Neural cell (in vitro differentiated cells): ENCODE data around the gene ITM2A. TPM values are rescaled to one million over a fixed set of nuclear protein-coding genes. Genes with fewer than 3 reads are reported as not detected.

Source experiments
- H2AFZ ChIP-seq: fragments of 200-600, 300-800 bp; sonication (generic), shearing (Covaris generic); 2 replicates; pipeline ENCODE4 v1.6.0; 2014; ENCODE audit warnings: low read depth, mild to moderate bottlenecking, antibody characterized with exemption, low read length, moderate library complexity
- H3F3A ChIP-seq: fragments of 200-600 bp; shearing (Covaris generic); 2 replicates; pipeline ENCODE4 v1.6.1; 2016; ENCODE audit warnings: mild to moderate bottlenecking, moderate library complexity, mixed read lengths, antibody characterized with exemption, low read length; ENCODE audit not compliant: insufficient read depth, poor library complexity, severe bottlenecking
- H3K27ac ChIP-seq: fragments of 200-600, 300-800 bp; sonication (generic), shearing (Covaris generic); 2 replicates; pipeline ENCODE4 v1.5.1; 2014; ENCODE audit warnings: mild to moderate bottlenecking, low read length, moderate library complexity
- H3K27me3 ChIP-seq: fragments of 300-800, 200-600 bp; sonication (generic), shearing (Covaris generic); 2 replicates; pipeline ENCODE4 v1.6.0; 2014; ENCODE audit warnings: mild to moderate bottlenecking, low read depth, low read length, moderate library complexity; ENCODE audit not compliant: insufficient read depth
- H3K36me3 ChIP-seq: fragments of 300-800, 200-600 bp; sonication (generic), shearing (Covaris generic); 2 replicates; pipeline ENCODE4 v1.5.1; 2014; ENCODE audit warnings: mild to moderate bottlenecking, antibody characterized with exemption, low read length, moderate library complexity; ENCODE audit not compliant: insufficient read depth
- H3K4me2 ChIP-seq: fragments of 300-800, 200-600 bp; sonication (generic), shearing (Covaris generic); 2 replicates; pipeline ENCODE4 v1.6.0; 2014; ENCODE audit warnings: mild to moderate bottlenecking, low read length
- H3K4me3 ChIP-seq: fragments of 300-800, 200-600 bp; sonication (generic), shearing (Covaris generic); 2 replicates; pipeline ENCODE4 v1.5.1; 2014; ENCODE audit warnings: mild to moderate bottlenecking, low read length, moderate library complexity
- H3K79me2 ChIP-seq: fragments of 200-600 bp; shearing (Covaris generic); replicated peaks from 2 replicates; pipeline ENCODE4 v1.6.0; 2014; ENCODE audit warnings: mild to moderate bottlenecking, low read length, moderate library complexity; ENCODE audit not compliant: insufficient read depth
- H3K9ac ChIP-seq: fragments of 300-800, 200-600 bp; sonication (generic), shearing (Covaris generic); 2 replicates; pipeline ENCODE4 v1.6.1; 2016; ENCODE audit warnings: mild to moderate bottlenecking, low read length, mixed read lengths
- H3K9me2 ChIP-seq: fragments of 200-600 bp; shearing (Covaris generic); 2 replicates; pipeline ENCODE4 v1.6.1; 2016; ENCODE audit warnings: mild to moderate bottlenecking, low read length, mixed read lengths; ENCODE audit not compliant: insufficient read depth
- H3K9me3 ChIP-seq: fragments of 200-600, 300-800 bp; sonication (generic), shearing (Covaris generic); 2 replicates; pipeline ENCODE4 v1.6.1; 2016; ENCODE audit warnings: mild to moderate bottlenecking, mixed run types, low read length, moderate library complexity, mixed read lengths
- H4K20me1 ChIP-seq: fragments of 200-600 bp; shearing (Covaris generic); 2 replicates; pipeline ENCODE4 v1.6.1; 2016; ENCODE audit warnings: mild to moderate bottlenecking, mixed run types; ENCODE audit not compliant: insufficient read depth
- CTCF ChIP-seq: fragments of 450-650 bp; IDR thresholded peaks from 2 replicates; pipeline ENCODE4 v1.5.1; 2014; ENCODE audit warnings: antibody characterized with exemption, mild to moderate bottlenecking, moderate library complexity; ENCODE audit not compliant: poor library complexity, severe bottlenecking
- EP300 ChIP-seq: fragments of 450-650 bp; conservative IDR thresholded peaks from 2 replicates; pipeline ENCODE4 v1.6.1; 2014; ENCODE audit warnings: antibody characterized with exemption, mild to moderate bottlenecking, moderate library complexity; ENCODE audit not compliant: poor library complexity, severe bottlenecking
- EZH2 ChIP-seq: fragments of 200-600, 300-800 bp; shearing (Covaris generic), sonication (generic); IDR thresholded peaks from 2 replicates; pipeline ENCODE4 v1.6.1; 2014; ENCODE audit warnings: antibody characterized with exemption, low read length, borderline replicate concordance, mild to moderate bottlenecking; ENCODE audit not compliant: insufficient read depth, poor library complexity, severe bottlenecking
- MXI1 ChIP-seq: fragments of 450-650 bp; conservative IDR thresholded peaks from 2 replicates; pipeline ENCODE4 v1.6.1; 2014; ENCODE audit warnings: antibody characterized with exemption, mild to moderate bottlenecking; ENCODE audit not compliant: poor library complexity, severe bottlenecking
- POLR2AphosphoS5 ChIP-seq: IDR thresholded peaks from 2 replicates; pipeline ENCODE4 v1.6.1; 2012
- RAD21 ChIP-seq: fragments of 450-650 bp; conservative IDR thresholded peaks from 2 replicates; pipeline ENCODE4 v1.6.1; 2014; ENCODE audit warnings: antibody characterized with exemption, mild to moderate bottlenecking, moderate library complexity
- REST ChIP-seq: IDR thresholded peaks from 2 replicates; pipeline ENCODE4 v1.6.1; 2012; ENCODE audit warnings: borderline replicate concordance
- SMC3 ChIP-seq: fragments of 450-650 bp; conservative IDR thresholded peaks from 2 replicates; pipeline ENCODE4 v1.6.1; 2014; ENCODE audit warnings: antibody characterized with exemption, mild to moderate bottlenecking, moderate library complexity; ENCODE audit not compliant: poor library complexity
- TAF1 ChIP-seq: IDR thresholded peaks from 2 replicates; pipeline ENCODE4 v1.6.1; 2012; ENCODE audit warnings: low read depth
- polyA plus RNA-seq: library from polyadenylated mRNA; depleted of rRNA; stranded (reverse); fragments of >200 nt; gene quantifications from 2 replicates; pipeline ENCODE4 v1.2.3, GENCODE V29; 2014

The ITM2A gene
- polyA plus RNA-seq, 1 donor from 2014 or later: not detected

- TF ChIP-seq POLR2AphosphoS5: no peak
- no peak for TF ChIP-seq MXI1
- no peak for TF ChIP-seq REST
- TF ChIP-seq CTCF: no peak
- no peak for TF ChIP-seq RAD21
- no peak for TF ChIP-seq EP300
- TF ChIP-seq SMC3: no peak
- TF ChIP-seq TAF1: no peak
- no peak for TF ChIP-seq EZH2
- Histone ChIP-seq H3K27me3 (no peaks in the 10 kb centered on the region), H3K9me2 (no peaks in the 10 kb centered on the region), H3K4me3 (no peak overlapping the region), H3F3A (no peaks in the 10 kb centered on the region), H3K27ac (no peak overlapping the region), H3K9me3 (no peaks in the 10 kb centered on the region), H3K4me2 (no peak overlapping the region), H3K9ac (no peak overlapping the region), H3K79me2 (no peaks in the 10 kb centered on the region), H4K20me1 (no peaks in the 10 kb centered on the region), H3K36me3 (no peaks in the 10 kb centered on the region), H2AFZ (no peak overlapping the region)
These were observed 2.8 kb downstream of the ITM2A start for GRCh38 chrX:79364306-79364705.

- H2AFZ ChIP-seq: no peak overlapping the region
- no peaks in the 10 kb centered on the region for H3K79me2 ChIP-seq
- H4K20me1 ChIP-seq: no peaks in the 10 kb centered on the region
- H3K27me3 ChIP-seq: no peaks in the 10 kb centered on the region
- H3K9me2 ChIP-seq: no peaks in the 10 kb centered on the region
- H3K4me3 ChIP-seq: no peak overlapping the region
- no peaks in the 10 kb centered on the region for H3K36me3 ChIP-seq
- no peak overlapping the region for H3K4me2 ChIP-seq
- no peak for TF ChIP-seq POLR2AphosphoS5
- TF ChIP-seq CTCF: no peak
- TF ChIP-seq TAF1: no peak
- no peak for TF ChIP-seq MXI1
- TF ChIP-seq EP300: no peak
- no peak for TF ChIP-seq RAD21
- no peak for TF ChIP-seq SMC3
- no peak for TF ChIP-seq EZH2
- no peak for TF ChIP-seq REST
- H3K9ac ChIP-seq: no peak overlapping the region
- no peak overlapping the region for H3K27ac ChIP-seq
- H3K9me3 ChIP-seq: no peaks in the 10 kb centered on the region
- H3F3A ChIP-seq: no peaks in the 10 kb centered on the region
These were observed 5.8 kb downstream of the ITM2A start for GRCh38 chrX:79361192-79361870.
